K562 (cell line): ENCODE results near the gene SLCO2A1. TPM values are rescaled to one million over a fixed set of nuclear protein-coding genes. Genes with fewer than 3 reads are reported as not detected.

Source experiments
- ATAC-seq: fragments of 200-7000 bp; cut with Tn5 transposase; 3 replicates; pipeline ENCODE4 v1.9.1; 2020; ENCODE audit warnings: moderate library complexity
- BruUV-seq: library from RNA; stranded (reverse); fragments of 400-500 nt; replicated peaks from 2 replicates; lab custom pipeline; 2021; lab: Mats Ljungman, UMichigan
- CTCF ChIA-PET: fragments of 300-600 bp; formaldehyde crosslinking; extraction: SDS; loops from one replicate; lab custom pipeline; 2021; ENCODE audit warnings: low intra/inter-chr PET ratio; lab: Yijun Ruan, JAX
- POLR2A ChIA-PET: fragments of 300-600, 350-650 bp; sonication (Branson Sonifier 250); formaldehyde crosslinking; extraction: SDS; loops from one replicate; lab custom pipeline; 2021; ENCODE audit warnings: antibody characterized with exemption, inconsistent platforms; lab: Yijun Ruan, JAX
- DNase-seq, 4 experiments: peaks; one replicate each; pipeline versions ENCODE4 v3.0.0 to v3.0.0-alpha.2; 2011 to 2018; ENCODE audit warnings: low spot score in 3 of 4, mixed read lengths in 3 of 4; ENCODE audit errors: extremely low read depth in 1 of 4
- FAIRE-seq: peaks from 2 replicates; lab custom pipeline; 2011; peaks lifted over from hg19 to GRCh38; lab: Jason Lieb, UNC
- H2AFZ ChIP-seq: 2 replicates; pipeline ENCODE4 v1.6.0; 2011; ENCODE audit warnings: low read depth, low read length, control low read depth, inconsistent platforms
- H3K27ac ChIP-seq: fragments of 200-600 bp; 3 replicates; pipeline ENCODE4 v1.8.0; 2011; ENCODE audit warnings: low read depth, mild to moderate bottlenecking, control low read depth, inconsistent platforms, low read length, moderate library complexity, mixed read lengths; ENCODE audit errors: extremely low read depth
- H3K27me3 ChIP-seq, 2 experiments: fragments of 300-600 bp in 1 of 2; 2 replicates in 1 of 2; 3 replicates in 1 of 2; pipeline versions ENCODE4 v1.6.0 to v1.8.0; 2011; ENCODE audit warnings: inconsistent platforms in 2 of 2, low read length in 2 of 2, mild to moderate bottlenecking in 1 of 2, mixed read lengths in 1 of 2, moderate library complexity in 1 of 2; ENCODE audit not compliant: control insufficient read depth in 2 of 2, insufficient read depth in 2 of 2
- H3K36me3 ChIP-seq: fragments of 300-600 bp; 3 replicates; pipeline ENCODE4 v1.8.0; 2011; ENCODE audit warnings: mild to moderate bottlenecking, low read length, inconsistent platforms; ENCODE audit not compliant: control insufficient read depth, insufficient read depth
- H3K4me1 ChIP-seq, 2 experiments: fragments of 200-600 bp in 1 of 2; replicated peaks in 1 of 2; 2 replicates in 1 of 2; 3 replicates in 1 of 2; pipeline versions ENCODE4 v1.5.1 to v1.8.0; 2011; ENCODE audit warnings: inconsistent platforms in 2 of 2, low read length in 2 of 2, mild to moderate bottlenecking in 1 of 2, mixed read lengths in 1 of 2, moderate library complexity in 1 of 2; ENCODE audit not compliant: control insufficient read depth in 2 of 2, insufficient read depth in 2 of 2
- H3K4me2 ChIP-seq: 2 replicates; pipeline ENCODE4 v1.6.1; 2011; ENCODE audit warnings: low read length, control low read depth, inconsistent platforms, mixed read lengths; ENCODE audit not compliant: insufficient read depth
- H3K4me3 ChIP-seq: fragments of 200-600 bp; sonication (generic), shearing (Covaris generic); 2 replicates; pipeline ENCODE4 v1.5.1; 2016; ENCODE audit warnings: control low read depth, inconsistent platforms
- H3K79me2 ChIP-seq: fragments of 200-600 bp; 3 replicates; pipeline ENCODE4 v1.8.0; 2011; ENCODE audit warnings: low read length, inconsistent platforms; ENCODE audit not compliant: control insufficient read depth, insufficient read depth
- H3K9ac ChIP-seq, 2 experiments: 2 replicates each; pipeline versions ENCODE4 v1.6.0 to v1.6.1; 2011; ENCODE audit warnings: low read depth in 2 of 2, low read length in 2 of 2, control low read depth in 1 of 2, inconsistent platforms in 1 of 2, mild to moderate bottlenecking in 1 of 2, mixed read lengths in 1 of 2; ENCODE audit not compliant: insufficient read depth in 1 of 2
- H3K9me1 ChIP-seq: one replicate; pipeline ENCODE4 v1.6.0; 2011; ENCODE audit warnings: inconsistent platforms, mild to moderate bottlenecking, low read length, moderate library complexity; ENCODE audit not compliant: control insufficient read depth, insufficient read depth
- H3K9me3 ChIP-seq: replicated peaks from 2 replicates; pipeline ENCODE4 v1.5.1; 2011; ENCODE audit warnings: low read depth, low read length, inconsistent platforms; ENCODE audit not compliant: control insufficient read depth, insufficient read depth
- H4K20me1 ChIP-seq: replicated peaks from 2 replicates; pipeline ENCODE4 v1.6.1; 2011; ENCODE audit warnings: low read length, inconsistent platforms, mixed read lengths; ENCODE audit not compliant: control insufficient read depth, insufficient read depth
- ATF7 ChIP-seq: fragments of 450-650 bp; IDR thresholded peaks from 2 replicates; pipeline ENCODE4 v1.7.1; 2014; ENCODE audit warnings: mild to moderate bottlenecking, moderate library complexity
- CXXC5 ChIP-seq: fragments of 250-450 bp; sonication (Bioruptor Pico); IDR thresholded peaks from 2 replicates; pipeline ENCODE4 v1.8.0; 2022; ENCODE audit warnings: inconsistent platforms, mild to moderate bottlenecking, moderate library complexity
- GATAD2B ChIP-seq: fragments of 450-650 bp; IDR thresholded peaks from 2 replicates; pipeline ENCODE4 v1.6.1; 2017; ENCODE audit warnings: mild to moderate bottlenecking, borderline replicate concordance
- HCFC1 ChIP-seq: IDR thresholded peaks from 2 replicates; pipeline ENCODE4 v1.6.1; 2012; ENCODE audit warnings: low read depth, low read length, improper control_type of control experiment
- HDAC6 ChIP-seq: IDR thresholded peaks from 2 replicates; pipeline ENCODE4 v1.6.1; 2012; ENCODE audit warnings: low read depth, mild to moderate bottlenecking, control low read depth, inconsistent platforms, low read length, moderate library complexity
- ZNF609 ChIP-seq: sonication (generic); formaldehyde crosslinking; IDR thresholded peaks from 2 replicates; pipeline ENCODE4 v1.8.1; 2023; ENCODE audit warnings: missing genetic modification reagents, mild to moderate bottlenecking, borderline replicate concordance
- WGBS: fragments of 100-300 bp; shearing (Covaris generic); methylation state at CpG from one replicate; pipeline ENCODE4 v1.1.6; 2016; ENCODE audit warnings: low coverage, mixed read lengths; ENCODE audit not compliant: insufficient coverage; ENCODE audit errors: missing lambda C conversion rate; 5-methylcytosine and 5-hydroxymethylcytosine counted together
- in situ Hi-C: fragments of 300-500 bp; cut with MboI; formaldehyde crosslinking; loops from 4 replicates; pipeline ENCODE4 v1.15.0; 2018; ENCODE audit warnings: inconsistent platforms, mixed read lengths
- intact Hi-C: fragments of 100-400 bp; cut with micrococcal nuclease; formaldehyde crosslinking; loops from 2 replicates; pipeline ENCODE4 v1.14.2; 2022
- polyA plus RNA-seq, 8 experiments: library from polyadenylated mRNA; depleted of rRNA in 4 of 8; stranded (reverse) in 5 of 8; unstranded in 3 of 8; fragments of >200 nt; fragmentation: Nextera tagmentation in 2 of 8; fragmentation: Illumina TruSeq in 1 of 8; extraction: Ambion mirVana in 2 of 8; extraction: Trizol in 1 of 8; gene quantifications; 2 replicates each; pipeline versions ENCODE4 v1.2.1 to v1.2.3, GENCODE V29; 2011 to 2014; ENCODE audit warnings: inconsistent platforms in 1 of 8, missing spikeins in 1 of 8
- total RNA-seq, 7 experiments: library from RNA; depleted of rRNA in 6 of 7; stranded (reverse); fragments of >200 nt in 6 of 7; fragmentation: Illumina TruSeq in 2 of 7; extraction: Trizol in 2 of 7; gene quantifications; 2 replicates each; pipeline versions ENCODE4 v1.2.1 to v1.2.3, GENCODE V29; 2011 to 2021; ENCODE audit warnings: low replicate concordance in 1 of 7

SLCO2A1 gene
- total and polyA plus RNA-seq, 9 of the 15 experiments (the other 6 are each of a cell fraction or from before 2014, with no cell fraction given), result 0.16 to 1.0 TPM; not detected in 7

GRCh38 chr3:134066651-134067530, 37.2 kb upstream of the SLCO2A1 start:
- Histone ChIP-seq H3K4me3 (no peak overlapping the region), H3K79me2 (no peaks in the 10 kb centered on the region), H4K20me1 (no peaks in the 10 kb centered on the region), H3K9ac (no peak overlapping the region; a peak in 1 of 4 replicates), H3K36me3 (no peaks in the 10 kb centered on the region), H3K9me3 (no peaks in the 10 kb centered on the region), H3K27me3 (0 out of 5 replicates have a peak, but pooled peaks cover 0 to 5% of the 10 kb centered on the region in 2 experiments), H2AFZ (no peak overlapping the region), H3K4me2 (no peak overlapping the region), H3K4me1 (no peaks in the 10 kb centered on the region), H3K9me1 (no peaks in the 10 kb centered on the region), H3K27ac (no peak overlapping the region)
- no peak for TF ChIP-seq GATAD2B
- no peak for FAIRE-seq
- POLR2A ChIA-PET, result no interaction called here
- 9% methylated on average over 5 of the region's 8 CpGs for WGBS
- CTCF ChIA-PET, result no interaction called here
- BruUV-seq, result no TSS peak
- intact Hi-C loops, result no loop called here
- DNase-seq, result no peak
- in situ Hi-C loops, result no loop called here
- ATAC-seq, result no peak

GRCh38 chr3:134066158-134066541, 36.4 kb upstream of the SLCO2A1 start:
- no peak overlapping the region for H2AFZ ChIP-seq
- no peak for FAIRE-seq
- CTCF ChIA-PET, result no interaction called here

More at GRCh38 chr3:134066158-134066541, 36.4 kb upstream of the SLCO2A1 start:
- no peak for TF ChIP-seq ATF7
- TF ChIP-seq ZNF609, result no peak
- no peak for TF ChIP-seq HDAC6
- TF ChIP-seq CXXC5 (CRISPR knock-in tag), result no peak
- no peak for TF ChIP-seq HCFC1
- Histone ChIP-seq H3K9me1 (no peaks in the 10 kb centered on the region), H3K27ac (no peak overlapping the region), H3K79me2 (no peaks in the 10 kb centered on the region), H3K9ac (no peak overlapping the region; a peak in 1 of 4 replicates), H3K36me3 (no peaks in the 10 kb centered on the region), H4K20me1 (no peaks in the 10 kb centered on the region), H3K4me2 (no peak overlapping the region), H3K9me3 (no peaks in the 10 kb centered on the region), H3K4me1 (no peaks in the 10 kb centered on the region), H3K4me3 (no peak overlapping the region), H3K27me3 (peaks cover 0 to 10% of the 10 kb centered on the region in 2 experiments; a peak in 2 of 5 replicates)
- 0% methylated on average over 5 of the region's 7 CpGs for WGBS
- POLR2A ChIA-PET, result no interaction called here
- intact Hi-C loops (no loop called here), in situ Hi-C loops (no loop called here)
- DNase-seq, result no peak
- no TSS peak for BruUV-seq
- no peak for ATAC-seq
